Neural cell (in vitro differentiated cells): ENCODE results near the gene SPPL3. TPM values are rescaled to one million over a fixed set of nuclear protein-coding genes. Genes with fewer than 3 reads are reported as not detected.

Source experiments
- H2AFZ ChIP-seq: fragments of 200-600, 300-800 bp; sonication (generic), shearing (Covaris generic); 2 replicates; pipeline ENCODE4 v1.6.0; 2014; ENCODE audit warnings: low read depth, mild to moderate bottlenecking, antibody characterized with exemption, low read length, moderate library complexity
- H3F3A ChIP-seq: fragments of 200-600 bp; shearing (Covaris generic); 2 replicates; pipeline ENCODE4 v1.6.1; 2016; ENCODE audit warnings: mild to moderate bottlenecking, moderate library complexity, mixed read lengths, antibody characterized with exemption, low read length; ENCODE audit not compliant: insufficient read depth, poor library complexity, severe bottlenecking
- H3K27ac ChIP-seq: fragments of 200-600, 300-800 bp; sonication (generic), shearing (Covaris generic); 2 replicates; pipeline ENCODE4 v1.5.1; 2014; ENCODE audit warnings: mild to moderate bottlenecking, low read length, moderate library complexity
- H3K27me3 ChIP-seq: fragments of 300-800, 200-600 bp; sonication (generic), shearing (Covaris generic); 2 replicates; pipeline ENCODE4 v1.6.0; 2014; ENCODE audit warnings: mild to moderate bottlenecking, low read depth, low read length, moderate library complexity; ENCODE audit not compliant: insufficient read depth
- H3K36me3 ChIP-seq: fragments of 300-800, 200-600 bp; sonication (generic), shearing (Covaris generic); 2 replicates; pipeline ENCODE4 v1.5.1; 2014; ENCODE audit warnings: mild to moderate bottlenecking, antibody characterized with exemption, low read length, moderate library complexity; ENCODE audit not compliant: insufficient read depth
- H3K4me2 ChIP-seq: fragments of 300-800, 200-600 bp; sonication (generic), shearing (Covaris generic); 2 replicates; pipeline ENCODE4 v1.6.0; 2014; ENCODE audit warnings: mild to moderate bottlenecking, low read length
- H3K4me3 ChIP-seq: fragments of 300-800, 200-600 bp; sonication (generic), shearing (Covaris generic); 2 replicates; pipeline ENCODE4 v1.5.1; 2014; ENCODE audit warnings: mild to moderate bottlenecking, low read length, moderate library complexity
- H3K79me2 ChIP-seq: fragments of 200-600 bp; shearing (Covaris generic); replicated peaks from 2 replicates; pipeline ENCODE4 v1.6.0; 2014; ENCODE audit warnings: mild to moderate bottlenecking, low read length, moderate library complexity; ENCODE audit not compliant: insufficient read depth
- H3K9ac ChIP-seq: fragments of 300-800, 200-600 bp; sonication (generic), shearing (Covaris generic); 2 replicates; pipeline ENCODE4 v1.6.1; 2016; ENCODE audit warnings: mild to moderate bottlenecking, low read length, mixed read lengths
- H3K9me2 ChIP-seq: fragments of 200-600 bp; shearing (Covaris generic); 2 replicates; pipeline ENCODE4 v1.6.1; 2016; ENCODE audit warnings: mild to moderate bottlenecking, low read length, mixed read lengths; ENCODE audit not compliant: insufficient read depth
- H3K9me3 ChIP-seq: fragments of 200-600, 300-800 bp; sonication (generic), shearing (Covaris generic); 2 replicates; pipeline ENCODE4 v1.6.1; 2016; ENCODE audit warnings: mild to moderate bottlenecking, mixed run types, low read length, moderate library complexity, mixed read lengths
- H4K20me1 ChIP-seq: fragments of 200-600 bp; shearing (Covaris generic); 2 replicates; pipeline ENCODE4 v1.6.1; 2016; ENCODE audit warnings: mild to moderate bottlenecking, mixed run types; ENCODE audit not compliant: insufficient read depth
- EP300 ChIP-seq: fragments of 450-650 bp; conservative IDR thresholded peaks from 2 replicates; pipeline ENCODE4 v1.6.1; 2014; ENCODE audit warnings: antibody characterized with exemption, mild to moderate bottlenecking, moderate library complexity; ENCODE audit not compliant: poor library complexity, severe bottlenecking
- EZH2 ChIP-seq: fragments of 200-600, 300-800 bp; shearing (Covaris generic), sonication (generic); IDR thresholded peaks from 2 replicates; pipeline ENCODE4 v1.6.1; 2014; ENCODE audit warnings: antibody characterized with exemption, low read length, borderline replicate concordance, mild to moderate bottlenecking; ENCODE audit not compliant: insufficient read depth, poor library complexity, severe bottlenecking
- MXI1 ChIP-seq: fragments of 450-650 bp; conservative IDR thresholded peaks from 2 replicates; pipeline ENCODE4 v1.6.1; 2014; ENCODE audit warnings: antibody characterized with exemption, mild to moderate bottlenecking; ENCODE audit not compliant: poor library complexity, severe bottlenecking
- POLR2AphosphoS5 ChIP-seq: IDR thresholded peaks from 2 replicates; pipeline ENCODE4 v1.6.1; 2012
- RAD21 ChIP-seq: fragments of 450-650 bp; conservative IDR thresholded peaks from 2 replicates; pipeline ENCODE4 v1.6.1; 2014; ENCODE audit warnings: antibody characterized with exemption, mild to moderate bottlenecking, moderate library complexity
- SMC3 ChIP-seq: fragments of 450-650 bp; conservative IDR thresholded peaks from 2 replicates; pipeline ENCODE4 v1.6.1; 2014; ENCODE audit warnings: antibody characterized with exemption, mild to moderate bottlenecking, moderate library complexity; ENCODE audit not compliant: poor library complexity
- TAF1 ChIP-seq: IDR thresholded peaks from 2 replicates; pipeline ENCODE4 v1.6.1; 2012; ENCODE audit warnings: low read depth
- polyA plus RNA-seq: library from polyadenylated mRNA; depleted of rRNA; stranded (reverse); fragments of >200 nt; gene quantifications from 2 replicates; pipeline ENCODE4 v1.2.3, GENCODE V29; 2014
- TF ChIP-seq, protein P1 (sequence below): fragments of 450-650 bp; IDR thresholded peaks from 2 replicates; pipeline ENCODE4 v1.5.1; 2014; ENCODE audit warnings: antibody characterized with exemption, mild to moderate bottlenecking, moderate library complexity; ENCODE audit not compliant: poor library complexity, severe bottlenecking
- TF ChIP-seq, protein P2 (sequence below): IDR thresholded peaks from 2 replicates; pipeline ENCODE4 v1.6.1; 2012; ENCODE audit warnings: borderline replicate concordance

SPPL3 gene
- polyA plus RNA-seq, 1 donor from 2014 or later = 21.3 TPM

DNA sequence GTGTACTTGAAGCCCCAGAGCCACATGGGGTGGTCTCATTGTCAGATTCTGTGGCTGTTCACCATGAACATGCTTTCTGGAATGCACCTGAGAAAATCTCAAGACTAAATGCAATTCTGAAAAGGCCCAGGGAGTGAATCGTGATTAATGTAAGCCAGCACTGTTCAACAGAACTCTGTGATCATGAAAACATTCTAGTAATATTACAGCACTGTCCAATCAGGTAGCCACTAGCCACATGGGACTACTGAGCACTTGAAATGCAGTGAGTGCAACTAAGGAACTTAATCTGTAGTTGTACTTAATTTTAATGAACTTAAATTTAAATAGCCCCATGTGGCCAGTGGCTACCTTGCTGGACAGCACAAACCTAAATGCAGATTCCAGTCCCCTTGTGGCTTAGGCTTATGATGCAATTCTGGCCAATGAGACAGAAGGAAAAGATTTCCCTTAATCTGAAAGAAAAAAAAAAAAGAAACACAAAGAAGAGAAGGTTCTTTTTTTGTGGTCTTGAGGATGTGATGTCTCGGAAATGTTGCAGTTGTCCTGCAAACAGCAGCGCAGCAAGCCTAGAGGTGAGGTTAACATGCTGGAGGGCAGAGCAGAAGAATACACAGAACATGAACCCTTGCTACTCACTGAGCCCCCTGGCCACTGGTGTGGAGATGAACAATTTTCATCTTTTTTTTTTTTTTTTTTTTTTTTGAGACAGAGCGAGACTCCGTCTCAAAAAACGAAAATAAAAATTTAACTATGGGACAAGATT, 48.2 kb downstream of the SPPL3 start:
- no peak overlapping the region for H3K9ac ChIP-seq
- no peaks in the 10 kb centered on the region for H3F3A ChIP-seq
- H3K27ac ChIP-seq = no peak overlapping the region
- no peaks in the 10 kb centered on the region for H4K20me1 ChIP-seq
- H3K79me2 ChIP-seq = peaks cover 19% of the 10 kb centered on the region
- H3K9me3 ChIP-seq = no peaks in the 10 kb centered on the region
- H3K9me2 ChIP-seq = no peaks in the 10 kb centered on the region
- H2AFZ ChIP-seq = no peak overlapping the region
- no peaks in the 10 kb centered on the region for H3K27me3 ChIP-seq
- no peak overlapping the region for H3K4me3 ChIP-seq
- TF ChIP-seq TAF1 (no peak), MXI1 (no peak), SMC3 (no peak), EZH2 (no peak), POLR2AphosphoS5 (no peak), EP300 (no peak), RAD21 (no peak)
- TF ChIP-seq, protein P1, sequence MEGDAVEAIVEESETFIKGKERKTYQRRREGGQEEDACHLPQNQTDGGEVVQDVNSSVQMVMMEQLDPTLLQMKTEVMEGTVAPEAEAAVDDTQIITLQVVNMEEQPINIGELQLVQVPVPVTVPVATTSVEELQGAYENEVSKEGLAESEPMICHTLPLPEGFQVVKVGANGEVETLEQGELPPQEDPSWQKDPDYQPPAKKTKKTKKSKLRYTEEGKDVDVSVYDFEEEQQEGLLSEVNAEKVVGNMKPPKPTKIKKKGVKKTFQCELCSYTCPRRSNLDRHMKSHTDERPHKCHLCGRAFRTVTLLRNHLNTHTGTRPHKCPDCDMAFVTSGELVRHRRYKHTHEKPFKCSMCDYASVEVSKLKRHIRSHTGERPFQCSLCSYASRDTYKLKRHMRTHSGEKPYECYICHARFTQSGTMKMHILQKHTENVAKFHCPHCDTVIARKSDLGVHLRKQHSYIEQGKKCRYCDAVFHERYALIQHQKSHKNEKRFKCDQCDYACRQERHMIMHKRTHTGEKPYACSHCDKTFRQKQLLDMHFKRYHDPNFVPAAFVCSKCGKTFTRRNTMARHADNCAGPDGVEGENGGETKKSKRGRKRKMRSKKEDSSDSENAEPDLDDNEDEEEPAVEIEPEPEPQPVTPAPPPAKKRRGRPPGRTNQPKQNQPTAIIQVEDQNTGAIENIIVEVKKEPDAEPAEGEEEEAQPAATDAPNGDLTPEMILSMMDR = no peak
- TF ChIP-seq, protein P2, sequence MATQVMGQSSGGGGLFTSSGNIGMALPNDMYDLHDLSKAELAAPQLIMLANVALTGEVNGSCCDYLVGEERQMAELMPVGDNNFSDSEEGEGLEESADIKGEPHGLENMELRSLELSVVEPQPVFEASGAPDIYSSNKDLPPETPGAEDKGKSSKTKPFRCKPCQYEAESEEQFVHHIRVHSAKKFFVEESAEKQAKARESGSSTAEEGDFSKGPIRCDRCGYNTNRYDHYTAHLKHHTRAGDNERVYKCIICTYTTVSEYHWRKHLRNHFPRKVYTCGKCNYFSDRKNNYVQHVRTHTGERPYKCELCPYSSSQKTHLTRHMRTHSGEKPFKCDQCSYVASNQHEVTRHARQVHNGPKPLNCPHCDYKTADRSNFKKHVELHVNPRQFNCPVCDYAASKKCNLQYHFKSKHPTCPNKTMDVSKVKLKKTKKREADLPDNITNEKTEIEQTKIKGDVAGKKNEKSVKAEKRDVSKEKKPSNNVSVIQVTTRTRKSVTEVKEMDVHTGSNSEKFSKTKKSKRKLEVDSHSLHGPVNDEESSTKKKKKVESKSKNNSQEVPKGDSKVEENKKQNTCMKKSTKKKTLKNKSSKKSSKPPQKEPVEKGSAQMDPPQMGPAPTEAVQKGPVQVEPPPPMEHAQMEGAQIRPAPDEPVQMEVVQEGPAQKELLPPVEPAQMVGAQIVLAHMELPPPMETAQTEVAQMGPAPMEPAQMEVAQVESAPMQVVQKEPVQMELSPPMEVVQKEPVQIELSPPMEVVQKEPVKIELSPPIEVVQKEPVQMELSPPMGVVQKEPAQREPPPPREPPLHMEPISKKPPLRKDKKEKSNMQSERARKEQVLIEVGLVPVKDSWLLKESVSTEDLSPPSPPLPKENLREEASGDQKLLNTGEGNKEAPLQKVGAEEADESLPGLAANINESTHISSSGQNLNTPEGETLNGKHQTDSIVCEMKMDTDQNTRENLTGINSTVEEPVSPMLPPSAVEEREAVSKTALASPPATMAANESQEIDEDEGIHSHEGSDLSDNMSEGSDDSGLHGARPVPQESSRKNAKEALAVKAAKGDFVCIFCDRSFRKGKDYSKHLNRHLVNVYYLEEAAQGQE = no peak
- no peak overlapping the region for H3K4me2 ChIP-seq
- H3K36me3 ChIP-seq = no peaks in the 10 kb centered on the region

DNA sequence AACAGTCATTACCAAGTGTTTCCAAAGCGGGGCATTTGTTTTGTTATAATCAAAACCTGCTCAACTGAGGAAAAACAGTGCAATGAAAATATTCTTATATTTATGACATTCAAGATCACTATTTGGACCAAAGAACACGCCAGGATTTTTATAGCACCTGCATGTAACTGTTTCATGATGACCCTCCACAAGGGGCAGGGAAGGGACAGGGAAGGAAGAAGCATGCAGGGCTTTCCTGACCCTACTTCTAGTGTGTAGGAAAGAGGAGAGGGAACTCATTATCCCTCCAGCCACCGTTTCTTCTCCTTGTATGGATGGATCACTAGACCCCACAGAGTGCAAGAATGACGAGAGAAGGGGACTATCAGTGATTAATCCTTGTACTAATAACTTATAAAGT, 49.4 kb downstream of the SPPL3 start:
- H3F3A ChIP-seq = no peaks in the 10 kb centered on the region
- H3K27me3 ChIP-seq = no peaks in the 10 kb centered on the region
- no peak for TF ChIP-seq RAD21
- no peak for TF ChIP-seq SMC3
- no peaks in the 10 kb centered on the region for H3K36me3 ChIP-seq
- no peaks in the 10 kb centered on the region for H4K20me1 ChIP-seq
- peaks cover 19% of the 10 kb centered on the region for H3K79me2 ChIP-seq
- no peak overlapping the region for H3K9ac ChIP-seq
- H3K4me2 ChIP-seq = no peak overlapping the region
- no peak overlapping the region for H3K27ac ChIP-seq
- H3K4me3 ChIP-seq = no peak overlapping the region
- H3K9me3 ChIP-seq = no peaks in the 10 kb centered on the region
- no peak overlapping the region for H2AFZ ChIP-seq
- no peaks in the 10 kb centered on the region for H3K9me2 ChIP-seq
